K562 (cell line): ENCODE measurements around the gene SLC44A2. TPM values are rescaled to one million over a fixed set of nuclear protein-coding genes. Genes with fewer than 3 reads are reported as not detected.
A peak's percentile ranks its signal among the peaks of the same experiment; 100 is the strongest.

ENCODE experiments used
- ATF4 ChIP-seq: fragments of 450-650 bp; formaldehyde crosslinking; IDR thresholded peaks from 2 replicates; pipeline ENCODE4 v1.4.0; 2022; ENCODE audit warnings: mild to moderate bottlenecking, moderate library complexity
- CBX2 ChIP-seq: fragments of 200-600 bp; sonication (generic); IDR thresholded peaks from one replicate; pipeline ENCODE4 v1.6.1; 2012; ENCODE audit warnings: mild to moderate bottlenecking, low read length, inconsistent platforms; ENCODE audit not compliant: insufficient read depth, poor library complexity, severe bottlenecking
- HDGF ChIP-seq: fragments of 450-650 bp; IDR thresholded peaks from 2 replicates; pipeline ENCODE4 v1.6.1; 2016
- KDM5B ChIP-seq: fragments of 200-600 bp; sonication (generic); IDR thresholded peaks from 2 replicates; pipeline ENCODE4 v1.6.1; 2012; ENCODE audit warnings: low read depth, mild to moderate bottlenecking, moderate library complexity, low read length, control low read depth, inconsistent platforms; ENCODE audit not compliant: insufficient replicate concordance
- PHB2 ChIP-seq: fragments of 450-650 bp; IDR thresholded peaks from 2 replicates; pipeline ENCODE4 v1.6.1; 2017; ENCODE audit warnings: low read depth
- PTRF ChIP-seq: fragments of 450-650 bp; IDR thresholded peaks from 2 replicates; pipeline ENCODE4 v1.6.1; 2016; ENCODE audit warnings: mild to moderate bottlenecking, missing genetic modification characterization, missing compliant biosample characterization
- TEAD1 ChIP-seq, 2 experiments: fragments of 450-650 bp in 1 of 2; sonication (generic) in 1 of 2; formaldehyde crosslinking; IDR thresholded peaks; 2 replicates each; pipeline versions ENCODE4 v1.4.0 to v1.8.0; 2020 to 2022; ENCODE audit warnings: mild to moderate bottlenecking in 2 of 2, missing genetic modification reagents in 1 of 2
- ZNF24 ChIP-seq: fragments of 450-650 bp; IDR thresholded peaks from 2 replicates; pipeline ENCODE4 v1.6.1; 2016
- ZNF347 ChIP-seq: fragments of 450-650 bp; formaldehyde crosslinking; IDR thresholded peaks from 2 replicates; pipeline ENCODE4 v1.4.0; 2020; ENCODE audit warnings: low read depth, mild to moderate bottlenecking, moderate library complexity
- polyA plus RNA-seq, 8 experiments: library from polyadenylated mRNA; depleted of rRNA in 4 of 8; stranded (reverse) in 5 of 8; unstranded in 3 of 8; fragments of >200 nt; fragmentation: Nextera tagmentation in 2 of 8; fragmentation: Illumina TruSeq in 1 of 8; extraction: Ambion mirVana in 2 of 8; extraction: Trizol in 1 of 8; gene quantifications; 2 replicates each; pipeline versions ENCODE4 v1.2.1 to v1.2.3, GENCODE V29; 2011 to 2014; ENCODE audit warnings: inconsistent platforms in 1 of 8, missing spikeins in 1 of 8
- total RNA-seq, 7 experiments: library from RNA; depleted of rRNA in 6 of 7; stranded (reverse); fragments of >200 nt in 6 of 7; fragmentation: Illumina TruSeq in 2 of 7; extraction: Trizol in 2 of 7; gene quantifications; 2 replicates each; pipeline versions ENCODE4 v1.2.1 to v1.2.3, GENCODE V29; 2011 to 2021; ENCODE audit warnings: low replicate concordance in 1 of 7
- TF ChIP-seq, protein P1 (sequence below), 2 experiments: fragments of 450-650 bp; IDR thresholded peaks; 2 replicates each; pipeline ENCODE4 v1.6.1; 2018; ENCODE audit warnings: mild to moderate bottlenecking in 2 of 2, low read depth in 1 of 2; ENCODE audit not compliant: partially characterized antibody in 2 of 2
- TF ChIP-seq, protein P2 (sequence below): fragments of 450-650 bp; IDR thresholded peaks from one replicate; pipeline ENCODE4 v1.6.1; 2018; ENCODE audit warnings: mild to moderate bottlenecking, moderate library complexity; ENCODE audit not compliant: partially characterized antibody
- TF ChIP-seq, protein P3 (sequence below): sonication (generic); formaldehyde crosslinking; IDR thresholded peaks from 2 replicates; pipeline ENCODE4 v1.8.0; 2022; ENCODE audit warnings: mild to moderate bottlenecking, missing genetic modification reagents
- TF ChIP-seq, protein P4 (sequence below), 3 experiments: fragments of 200-800 bp in 1 of 3; fragments of 250-450 bp in 1 of 3; fragments of 450-650 bp in 1 of 3; sonication (Bioruptor Pico) in 1 of 3; sonication (Bioruptor generic) in 1 of 3; formaldehyde crosslinking in 1 of 3; IDR thresholded peaks; 2 replicates each; pipeline versions ENCODE4 v1.6.1 to v1.8.0; 2016 to 2022; ENCODE audit warnings: mild to moderate bottlenecking in 2 of 3, missing genetic modification characterization in 2 of 3, missing compliant biosample characterization in 1 of 3, moderate library complexity in 1 of 3
- TF ChIP-seq, protein P5 (sequence below): fragments of 450-650 bp; IDR thresholded peaks from 2 replicates; pipeline ENCODE4 v1.6.1; 2016

Gene SLC44A2
- total and polyA plus RNA-seq, 9 of the 15 experiments (the other 6 are each of a cell fraction or from before 2014, with no cell fraction given): 1.1 to 34.2 (median 8.1) TPM

DNA sequence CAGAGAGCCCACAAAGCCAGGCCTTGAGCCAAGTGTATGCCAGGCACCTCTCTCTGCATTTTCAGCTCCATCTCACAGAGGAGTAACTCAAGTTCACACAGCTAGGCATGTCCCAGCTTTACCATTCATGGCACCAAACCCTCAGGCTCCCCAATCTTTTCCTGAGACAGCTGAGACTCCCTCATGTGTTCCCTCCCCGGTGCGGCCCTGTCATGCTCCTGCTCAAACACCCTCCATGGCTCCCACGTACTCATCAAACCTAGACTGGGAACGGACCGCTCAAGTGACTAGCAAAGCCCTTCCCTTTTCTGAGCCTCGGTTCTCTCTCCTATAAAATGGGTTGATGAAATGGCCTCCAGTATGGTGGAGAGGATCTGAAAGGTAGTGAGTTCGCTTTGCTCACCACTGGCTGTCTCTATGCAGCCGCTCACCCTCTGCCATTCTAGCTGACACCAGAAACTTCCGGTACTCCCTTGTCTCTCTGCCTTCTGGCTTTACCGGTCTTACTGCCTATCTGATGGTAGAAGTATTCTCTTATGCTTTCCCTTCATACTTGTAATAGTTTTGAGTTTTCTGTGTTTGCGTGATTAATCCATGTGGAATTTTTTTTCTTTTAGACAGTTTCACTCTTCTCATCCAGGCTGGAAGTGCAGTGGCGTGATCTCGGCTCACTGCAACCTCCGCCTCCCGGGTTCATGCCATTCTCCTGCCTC is 7.8 kb upstream of the SLC44A2 start (continued):
- TF ChIP-seq, protein P1, sequence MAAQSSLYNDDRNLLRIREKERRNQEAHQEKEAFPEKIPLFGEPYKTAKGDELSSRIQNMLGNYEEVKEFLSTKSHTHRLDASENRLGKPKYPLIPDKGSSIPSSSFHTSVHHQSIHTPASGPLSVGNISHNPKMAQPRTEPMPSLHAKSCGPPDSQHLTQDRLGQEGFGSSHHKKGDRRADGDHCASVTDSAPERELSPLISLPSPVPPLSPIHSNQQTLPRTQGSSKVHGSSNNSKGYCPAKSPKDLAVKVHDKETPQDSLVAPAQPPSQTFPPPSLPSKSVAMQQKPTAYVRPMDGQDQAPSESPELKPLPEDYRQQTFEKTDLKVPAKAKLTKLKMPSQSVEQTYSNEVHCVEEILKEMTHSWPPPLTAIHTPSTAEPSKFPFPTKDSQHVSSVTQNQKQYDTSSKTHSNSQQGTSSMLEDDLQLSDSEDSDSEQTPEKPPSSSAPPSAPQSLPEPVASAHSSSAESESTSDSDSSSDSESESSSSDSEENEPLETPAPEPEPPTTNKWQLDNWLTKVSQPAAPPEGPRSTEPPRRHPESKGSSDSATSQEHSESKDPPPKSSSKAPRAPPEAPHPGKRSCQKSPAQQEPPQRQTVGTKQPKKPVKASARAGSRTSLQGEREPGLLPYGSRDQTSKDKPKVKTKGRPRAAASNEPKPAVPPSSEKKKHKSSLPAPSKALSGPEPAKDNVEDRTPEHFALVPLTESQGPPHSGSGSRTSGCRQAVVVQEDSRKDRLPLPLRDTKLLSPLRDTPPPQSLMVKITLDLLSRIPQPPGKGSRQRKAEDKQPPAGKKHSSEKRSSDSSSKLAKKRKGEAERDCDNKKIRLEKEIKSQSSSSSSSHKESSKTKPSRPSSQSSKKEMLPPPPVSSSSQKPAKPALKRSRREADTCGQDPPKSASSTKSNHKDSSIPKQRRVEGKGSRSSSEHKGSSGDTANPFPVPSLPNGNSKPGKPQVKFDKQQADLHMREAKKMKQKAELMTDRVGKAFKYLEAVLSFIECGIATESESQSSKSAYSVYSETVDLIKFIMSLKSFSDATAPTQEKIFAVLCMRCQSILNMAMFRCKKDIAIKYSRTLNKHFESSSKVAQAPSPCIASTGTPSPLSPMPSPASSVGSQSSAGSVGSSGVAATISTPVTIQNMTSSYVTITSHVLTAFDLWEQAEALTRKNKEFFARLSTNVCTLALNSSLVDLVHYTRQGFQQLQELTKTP (IDR thresholded peaks at IDR 0.05; ENCODE audit: low read depth in 1 of 2, partially characterized antibody in 2 of 2): peak in 1 of 2 experiments; percentile 41
- TF ChIP-seq, protein P2, sequence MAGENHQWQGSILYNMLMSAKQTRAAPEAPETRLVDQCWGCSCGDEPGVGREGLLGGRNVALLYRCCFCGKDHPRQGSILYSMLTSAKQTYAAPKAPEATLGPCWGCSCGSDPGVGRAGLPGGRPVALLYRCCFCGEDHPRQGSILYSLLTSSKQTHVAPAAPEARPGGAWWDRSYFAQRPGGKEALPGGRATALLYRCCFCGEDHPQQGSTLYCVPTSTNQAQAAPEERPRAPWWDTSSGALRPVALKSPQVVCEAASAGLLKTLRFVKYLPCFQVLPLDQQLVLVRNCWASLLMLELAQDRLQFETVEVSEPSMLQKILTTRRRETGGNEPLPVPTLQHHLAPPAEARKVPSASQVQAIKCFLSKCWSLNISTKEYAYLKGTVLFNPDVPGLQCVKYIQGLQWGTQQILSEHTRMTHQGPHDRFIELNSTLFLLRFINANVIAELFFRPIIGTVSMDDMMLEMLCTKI: no peak
- TF ChIP-seq ZNF24 (no peak), HDGF (peak; percentile 85), CBX2 (no peak), PHB2 (no peak; the same call in 1 of the 2 replicates), ATF4 (CRISPR knock-in tag) (0 out of 2 replicates have a peak, but pooled peaks have one; percentile 30), PTRF (tag) (no peak), KDM5B (no peak), TEAD1 (CRISPR knock-in tag; IDR thresholded peaks at IDR 0.05) (no peak), ZNF347 (CRISPR knock-in tag) (no peak)
- TF ChIP-seq, protein P3, sequence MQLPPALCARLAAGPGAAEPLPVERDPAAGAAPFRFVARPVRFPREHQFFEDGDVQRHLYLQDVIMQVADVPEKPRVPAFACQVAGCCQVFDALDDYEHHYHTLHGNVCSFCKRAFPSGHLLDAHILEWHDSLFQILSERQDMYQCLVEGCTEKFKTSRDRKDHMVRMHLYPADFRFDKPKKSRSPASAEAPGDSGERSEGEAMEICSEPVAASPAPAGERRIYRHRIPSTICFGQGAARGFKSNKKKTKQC (CRISPR knock-in tag): no peak
- TF ChIP-seq, protein P4, sequence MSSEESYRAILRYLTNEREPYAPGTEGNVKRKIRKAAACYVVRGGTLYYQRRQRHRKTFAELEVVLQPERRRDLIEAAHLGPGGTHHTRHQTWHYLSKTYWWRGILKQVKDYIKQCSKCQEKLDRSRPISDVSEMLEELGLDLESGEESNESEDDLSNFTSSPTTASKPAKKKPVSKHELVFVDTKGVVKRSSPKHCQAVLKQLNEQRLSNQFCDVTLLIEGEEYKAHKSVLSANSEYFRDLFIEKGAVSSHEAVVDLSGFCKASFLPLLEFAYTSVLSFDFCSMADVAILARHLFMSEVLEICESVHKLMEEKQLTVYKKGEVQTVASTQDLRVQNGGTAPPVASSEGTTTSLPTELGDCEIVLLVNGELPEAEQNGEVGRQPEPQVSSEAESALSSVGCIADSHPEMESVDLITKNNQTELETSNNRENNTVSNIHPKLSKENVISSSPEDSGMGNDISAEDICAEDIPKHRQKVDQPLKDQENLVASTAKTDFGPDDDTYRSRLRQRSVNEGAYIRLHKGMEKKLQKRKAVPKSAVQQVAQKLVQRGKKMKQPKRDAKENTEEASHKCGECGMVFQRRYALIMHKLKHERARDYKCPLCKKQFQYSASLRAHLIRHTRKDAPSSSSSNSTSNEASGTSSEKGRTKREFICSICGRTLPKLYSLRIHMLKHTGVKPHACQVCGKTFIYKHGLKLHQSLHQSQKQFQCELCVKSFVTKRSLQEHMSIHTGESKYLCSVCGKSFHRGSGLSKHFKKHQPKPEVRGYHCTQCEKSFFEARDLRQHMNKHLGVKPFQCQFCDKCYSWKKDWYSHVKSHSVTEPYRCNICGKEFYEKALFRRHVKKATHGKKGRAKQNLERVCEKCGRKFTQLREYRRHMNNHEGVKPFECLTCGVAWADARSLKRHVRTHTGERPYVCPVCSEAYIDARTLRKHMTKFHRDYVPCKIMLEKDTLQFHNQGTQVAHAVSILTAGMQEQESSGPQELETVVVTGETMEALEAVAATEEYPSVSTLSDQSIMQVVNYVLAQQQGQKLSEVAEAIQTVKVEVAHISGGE (CRISPR knock-in tag; IDR thresholded peaks at IDR 0.05): 0 out of 6 replicates have a peak, but pooled peaks of 1 of the 3 experiments have one; percentile 11
- TF ChIP-seq, protein P5, sequence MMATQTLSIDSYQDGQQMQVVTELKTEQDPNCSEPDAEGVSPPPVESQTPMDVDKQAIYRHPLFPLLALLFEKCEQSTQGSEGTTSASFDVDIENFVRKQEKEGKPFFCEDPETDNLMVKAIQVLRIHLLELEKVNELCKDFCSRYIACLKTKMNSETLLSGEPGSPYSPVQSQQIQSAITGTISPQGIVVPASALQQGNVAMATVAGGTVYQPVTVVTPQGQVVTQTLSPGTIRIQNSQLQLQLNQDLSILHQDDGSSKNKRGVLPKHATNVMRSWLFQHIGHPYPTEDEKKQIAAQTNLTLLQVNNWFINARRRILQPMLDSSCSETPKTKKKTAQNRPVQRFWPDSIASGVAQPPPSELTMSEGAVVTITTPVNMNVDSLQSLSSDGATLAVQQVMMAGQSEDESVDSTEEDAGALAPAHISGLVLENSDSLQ: peak; percentile 31; the same call in 1 of the 2 replicates
